Neural progenitor cell (in vitro differentiated cells): Measurements from ENCODE around the gene USP44.

Experiments used
- EZH2phosphoT487 ChIP-seq: fragments of 200-600 bp; sonication (generic); IDR thresholded peaks from 2 replicates; pipeline ENCODE4 v1.6.1; 2017; ENCODE audit warnings: antibody characterized with exemption
- TF ChIP-seq, protein P1 (sequence below): fragments of 200-600 bp; sonication (generic); IDR thresholded peaks from 2 replicates; pipeline ENCODE4 v1.5.1; 2017; ENCODE audit warnings: antibody characterized with exemption, mild to moderate bottlenecking

DNA sequence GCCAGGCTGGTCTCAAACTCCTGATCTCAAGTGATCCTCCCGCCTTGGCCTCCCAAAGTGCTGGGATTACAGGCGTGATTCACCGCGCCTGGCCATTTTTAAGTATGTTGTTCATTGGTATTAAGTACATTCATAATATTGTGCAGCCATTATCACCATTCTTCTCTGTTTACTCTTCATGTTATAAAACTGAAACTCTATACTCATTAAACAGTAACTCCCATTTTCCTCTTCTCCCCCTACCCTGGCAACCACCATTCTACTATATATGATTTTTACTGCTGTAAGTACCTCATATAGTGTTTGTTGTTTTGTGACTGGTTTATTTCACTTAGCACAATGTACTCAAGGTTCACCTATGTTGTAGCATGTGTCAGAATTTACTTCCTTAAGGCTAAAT lies 54.2 kb downstream of the USP44 start:
- TF ChIP-seq, protein P1, sequence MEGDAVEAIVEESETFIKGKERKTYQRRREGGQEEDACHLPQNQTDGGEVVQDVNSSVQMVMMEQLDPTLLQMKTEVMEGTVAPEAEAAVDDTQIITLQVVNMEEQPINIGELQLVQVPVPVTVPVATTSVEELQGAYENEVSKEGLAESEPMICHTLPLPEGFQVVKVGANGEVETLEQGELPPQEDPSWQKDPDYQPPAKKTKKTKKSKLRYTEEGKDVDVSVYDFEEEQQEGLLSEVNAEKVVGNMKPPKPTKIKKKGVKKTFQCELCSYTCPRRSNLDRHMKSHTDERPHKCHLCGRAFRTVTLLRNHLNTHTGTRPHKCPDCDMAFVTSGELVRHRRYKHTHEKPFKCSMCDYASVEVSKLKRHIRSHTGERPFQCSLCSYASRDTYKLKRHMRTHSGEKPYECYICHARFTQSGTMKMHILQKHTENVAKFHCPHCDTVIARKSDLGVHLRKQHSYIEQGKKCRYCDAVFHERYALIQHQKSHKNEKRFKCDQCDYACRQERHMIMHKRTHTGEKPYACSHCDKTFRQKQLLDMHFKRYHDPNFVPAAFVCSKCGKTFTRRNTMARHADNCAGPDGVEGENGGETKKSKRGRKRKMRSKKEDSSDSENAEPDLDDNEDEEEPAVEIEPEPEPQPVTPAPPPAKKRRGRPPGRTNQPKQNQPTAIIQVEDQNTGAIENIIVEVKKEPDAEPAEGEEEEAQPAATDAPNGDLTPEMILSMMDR: no peak
- TF ChIP-seq EZH2phosphoT487: no peak
